WTC11 (cell line): Measurements from ENCODE around the gene PRR15. TPM values are rescaled to one million over a fixed set of nuclear protein-coding genes. Genes with fewer than 3 reads are reported as not detected.

Experiments used
- ATAC-seq: fragments of 200-7000 bp; cut with Tn5 transposase; 2 replicates; pipeline ENCODE4 v1.10.0; 2021; ENCODE audit warnings: mild to moderate bottlenecking, moderate library complexity
- CTCF ChIA-PET: fragments of 300-600 bp; sonication (Branson Sonifier 250); formaldehyde crosslinking; loops from one replicate; lab custom pipeline; 2021; ENCODE audit warnings: antibody characterized with exemption; lab: Charles Lee
- POLR2A ChIA-PET: fragments of 350-600 bp; sonication (Branson Sonifier 250); formaldehyde crosslinking; loops from one replicate; lab custom pipeline; 2021; ENCODE audit warnings: antibody characterized with exemption; lab: Charles Lee
- DNase-seq: peaks from one replicate; pipeline ENCODE4 v3.0.0; 2021; ENCODE audit warnings: low spot score
- H3K27ac Mint-ChIP-seq: 2 replicates; pipeline ENCODE4 v1.8.0; 2021; ENCODE audit warnings: mixed read lengths
- H3K27me3 Mint-ChIP-seq: 2 replicates; pipeline ENCODE4 v1.8.0; 2021; ENCODE audit warnings: low read depth, mild to moderate bottlenecking, moderate library complexity, mixed read lengths
- H3K36me3 Mint-ChIP-seq: 2 replicates; pipeline ENCODE4 v1.8.0; 2021; ENCODE audit warnings: mixed read lengths
- H3K4me1 Mint-ChIP-seq: 2 replicates; pipeline ENCODE4 v1.8.0; 2022; ENCODE audit warnings: mixed read lengths
- H3K4me3 Mint-ChIP-seq: 2 replicates; pipeline ENCODE4 v1.8.0; 2021; ENCODE audit warnings: mild to moderate bottlenecking, moderate library complexity, mixed read lengths
- H3K9me3 Mint-ChIP-seq: 2 replicates; pipeline ENCODE4 v1.8.0; 2021; ENCODE audit warnings: mixed read lengths
- ATF3 ChIP-seq: sonication (generic); formaldehyde crosslinking; conservative IDR thresholded peaks from 2 replicates; pipeline ENCODE4 v1.8.1; 2022; ENCODE audit warnings: mild to moderate bottlenecking, missing genetic modification reagents
- CREM ChIP-seq: sonication (generic); formaldehyde crosslinking; IDR thresholded peaks from 2 replicates; pipeline ENCODE4 v1.8.1; 2022; ENCODE audit warnings: mild to moderate bottlenecking, missing genetic modification reagents, moderate library complexity
- CTCF ChIP-seq: fragments of 200-600 bp; IDR thresholded peaks from 2 replicates; pipeline ENCODE4 v1.8.0; 2022; ENCODE audit warnings: antibody characterized with exemption
- GRHL2 ChIP-seq: fragments of 250-450 bp; sonication (Bioruptor Pico); IDR thresholded peaks from 2 replicates; pipeline ENCODE4 v1.8.0; 2022; ENCODE audit warnings: mild to moderate bottlenecking, moderate library complexity; ENCODE audit not compliant: insufficient replicate concordance, severe bottlenecking
- HMGXB4 ChIP-seq: sonication (generic); formaldehyde crosslinking; IDR thresholded peaks from 2 replicates; pipeline ENCODE4 v1.8.1; 2023; ENCODE audit warnings: mild to moderate bottlenecking, moderate library complexity, missing genetic modification reagents
- MYBL2 ChIP-seq: sonication (generic); formaldehyde crosslinking; IDR thresholded peaks from 2 replicates; pipeline ENCODE4 v1.8.1; 2023; ENCODE audit warnings: mild to moderate bottlenecking, moderate library complexity, missing genetic modification reagents
- NFE2L1 ChIP-seq: sonication (generic); formaldehyde crosslinking; IDR thresholded peaks from 2 replicates; pipeline ENCODE4 v1.8.1; 2023; ENCODE audit warnings: missing genetic modification reagents
- NR1H2 ChIP-seq: sonication (generic); formaldehyde crosslinking; IDR thresholded peaks from 2 replicates; pipeline ENCODE4 v1.9.0; 2021; ENCODE audit warnings: mild to moderate bottlenecking, moderate library complexity, missing genetic modification reagents
- PRRX2 ChIP-seq: fragments of 250-450 bp; sonication (Bioruptor Pico); IDR thresholded peaks from 2 replicates; pipeline ENCODE4 v1.8.0; 2021; ENCODE audit warnings: mild to moderate bottlenecking
- RELA ChIP-seq: sonication (generic); formaldehyde crosslinking; IDR thresholded peaks from 2 replicates; pipeline ENCODE4 v1.8.1; 2022; ENCODE audit warnings: missing genetic modification reagents, mild to moderate bottlenecking, borderline replicate concordance
- SMAD4 ChIP-seq: sonication (generic); formaldehyde crosslinking; IDR thresholded peaks from 2 replicates; pipeline ENCODE4 v1.8.0; 2022; ENCODE audit warnings: mild to moderate bottlenecking, missing genetic modification reagents
- TP53 ChIP-seq: sonication (generic); formaldehyde crosslinking; IDR thresholded peaks from 2 replicates; pipeline ENCODE4 v1.8.1; 2023; ENCODE audit warnings: mild to moderate bottlenecking, missing genetic modification reagents
- ZNF416 ChIP-seq: fragments of 250-450 bp; sonication (Bioruptor Pico); IDR thresholded peaks from 2 replicates; pipeline ENCODE4 v1.9.0; 2021; ENCODE audit warnings: mild to moderate bottlenecking, inconsistent platforms
- ZNF671 ChIP-seq: fragments of 250-450 bp; sonication (Bioruptor Pico); IDR thresholded peaks from 2 replicates; pipeline ENCODE4 v1.8.0; 2021; ENCODE audit warnings: mild to moderate bottlenecking
- total RNA-seq: library from RNA; stranded (reverse); gene quantifications from 3 replicates; pipeline ENCODE4 v1.2.3, GENCODE V29; 2021
- TF ChIP-seq, protein P1 (sequence below): sonication (generic); formaldehyde crosslinking; IDR thresholded peaks from 2 replicates; pipeline ENCODE4 v1.8.0; 2022; ENCODE audit warnings: mild to moderate bottlenecking, missing genetic modification reagents
- TF ChIP-seq, protein P2 (sequence below): sonication (generic); formaldehyde crosslinking; IDR thresholded peaks from 2 replicates; pipeline ENCODE4 v1.8.1; 2023; ENCODE audit warnings: mild to moderate bottlenecking, missing genetic modification reagents, borderline replicate concordance

The PRR15 gene
- total RNA-seq, 1 experiment from 2014 or later, result 21.2 TPM

DNA sequence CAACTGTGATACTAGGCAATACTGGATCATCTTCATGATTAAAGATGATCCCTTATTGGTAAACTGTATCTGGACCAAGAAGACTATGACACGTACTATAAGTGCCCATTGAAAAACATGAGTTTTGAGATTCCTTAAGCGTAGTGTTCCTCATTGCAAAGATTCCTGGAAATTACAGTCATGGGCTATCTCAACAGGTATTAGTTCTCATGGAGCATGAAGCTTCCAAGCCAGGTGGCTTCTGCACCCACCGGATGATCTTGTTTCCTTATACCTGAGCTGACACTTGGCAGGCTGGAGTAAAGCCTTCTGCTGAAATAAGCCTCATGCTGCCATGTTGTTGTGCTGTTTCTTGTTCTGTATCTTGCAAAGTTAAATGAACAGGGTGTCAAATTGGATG, 8.6 kb upstream of the PRR15 start (continued):
- no peak for TF ChIP-seq HMGXB4 (CRISPR knock-in tag)
- no peak for TF ChIP-seq GRHL2
- TF ChIP-seq ZNF416 (CRISPR knock-in tag), result no peak
- no peak for TF ChIP-seq ZNF671
- TF ChIP-seq, all 79 proteins: peak for 0

DNA sequence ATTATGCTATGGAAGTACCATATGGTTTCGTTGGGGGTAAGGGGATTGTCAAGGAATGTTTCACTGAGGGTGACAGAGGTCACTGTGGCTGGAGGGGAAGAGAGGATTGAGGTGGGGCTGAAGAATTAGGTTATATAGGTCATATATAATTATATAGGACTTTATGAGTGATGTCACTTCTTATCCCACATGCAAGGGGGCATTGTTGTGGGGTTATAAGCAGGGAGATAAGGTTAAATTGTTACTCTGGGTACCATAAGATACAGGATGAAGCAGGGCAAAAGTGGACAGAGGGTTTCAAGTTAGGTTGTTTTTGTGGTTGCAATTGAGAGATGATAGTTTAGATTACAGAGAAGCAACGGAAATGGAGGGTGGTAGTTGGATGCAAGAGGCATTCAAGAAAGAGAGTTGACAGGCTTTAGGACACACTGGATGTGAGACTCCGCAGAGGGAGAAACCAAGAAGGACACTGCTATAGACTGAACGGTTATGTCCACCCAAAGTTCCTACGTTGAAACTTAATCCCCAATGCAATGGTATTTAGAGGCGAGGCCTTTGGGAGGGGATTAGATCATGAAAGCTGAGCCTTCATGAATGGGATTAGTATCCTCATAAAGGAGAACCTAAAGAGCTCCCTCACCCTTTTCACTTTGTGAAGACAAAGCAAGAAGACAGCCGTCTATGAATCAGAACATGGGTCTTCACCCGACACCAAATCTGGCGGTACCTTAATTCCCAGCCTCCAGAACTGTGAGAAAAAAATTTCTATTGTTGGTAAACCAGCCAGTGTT, 7.0 kb upstream of the PRR15 start:
- POLR2A ChIA-PET, result no interaction called here
- peaks cover 5% of the 10 kb centered on the region for H3K27me3 Mint-ChIP-seq
- no peak overlapping the region for H3K4me3 Mint-ChIP-seq
- CTCF ChIA-PET, result interaction anchor here (1.0 kb wide), 1 partner anchor 32 kb away, joined by 5 read pairs; no protein-coding TSS in a partner anchor
- DNase-seq, result no peak
- no peak overlapping the region for H3K27ac Mint-ChIP-seq
- ATAC-seq, result no peak
- H3K9me3 Mint-ChIP-seq, result no peaks in the 10 kb centered on the region
- peaks cover 39% of the 10 kb centered on the region for H3K4me1 Mint-ChIP-seq
- peak; percentile 25; the same call in 1 of the 2 replicates for TF ChIP-seq CTCF
- TF ChIP-seq CREM (CRISPR knock-in tag), result no peak
- peaks cover 8% of the 10 kb centered on the region; the same call in 1 of the 2 replicates for H3K36me3 Mint-ChIP-seq

GRCh38 chr7:29557954-29558353, 5.7 kb upstream of the PRR15 start:
- Mint-ChIP-seq H3K27ac (peak overlapping the region; percentile 61), H3K9me3 (no peaks in the 10 kb centered on the region), H3K27me3 (peaks cover 5% of the 10 kb centered on the region), H3K36me3 (peaks cover 8% of the 10 kb centered on the region; the same call in 1 of the 2 replicates), H3K4me1 (peaks cover 43% of the 10 kb centered on the region)
- CTCF ChIA-PET, result interaction anchor here (1.2 kb wide), 1 partner anchor 368 kb away, joined by 3 read pairs; no protein-coding TSS in a partner anchor
- peak; percentile 71 for ATAC-seq
- no peak for DNase-seq
- TF ChIP-seq MYBL2 (CRISPR knock-in tag) (no peak), NR1H2 (CRISPR knock-in tag) (no peak), SMAD4 (no peak), RELA (CRISPR knock-in tag) (no peak), PRRX2 (CRISPR knock-in tag) (0 out of 2 replicates have a peak, but pooled peaks have one; percentile 23), NFE2L1 (peak; percentile 94), ATF3 (CRISPR knock-in tag) (no peak)
- TF ChIP-seq, protein P1, sequence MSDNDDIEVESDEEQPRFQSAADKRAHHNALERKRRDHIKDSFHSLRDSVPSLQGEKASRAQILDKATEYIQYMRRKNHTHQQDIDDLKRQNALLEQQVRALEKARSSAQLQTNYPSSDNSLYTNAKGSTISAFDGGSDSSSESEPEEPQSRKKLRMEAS (CRISPR knock-in tag), result 0 out of 2 replicates have a peak, but pooled peaks have one; percentile 40
- TF ChIP-seq, all 79 proteins: peak for 3
- peak overlapping the region; percentile 17 for H3K4me3 Mint-ChIP-seq
- POLR2A ChIA-PET, result no interaction called here

GRCh38 chr7:29561271-29561670, 2.4 kb upstream of the PRR15 start:
- Mint-ChIP-seq H3K9me3 (no peaks in the 10 kb centered on the region), H3K4me3 (no peak overlapping the region), H3K4me1 (peaks cover 51% of the 10 kb centered on the region), H3K36me3 (0 out of 2 replicates have a peak, but pooled peaks cover 2% of the 10 kb centered on the region), H3K27me3 (peaks cover 20% of the 10 kb centered on the region), H3K27ac (no peak overlapping the region)
- CTCF ChIA-PET, result interaction anchor here (1.3 to 1.6 kb wide), 2 partner anchors 23 to 51 kb away, joined by 3 read pairs; no protein-coding TSS in a partner anchor
- DNase-seq (no peak), ATAC-seq (no peak)
- TF ChIP-seq, protein P2, sequence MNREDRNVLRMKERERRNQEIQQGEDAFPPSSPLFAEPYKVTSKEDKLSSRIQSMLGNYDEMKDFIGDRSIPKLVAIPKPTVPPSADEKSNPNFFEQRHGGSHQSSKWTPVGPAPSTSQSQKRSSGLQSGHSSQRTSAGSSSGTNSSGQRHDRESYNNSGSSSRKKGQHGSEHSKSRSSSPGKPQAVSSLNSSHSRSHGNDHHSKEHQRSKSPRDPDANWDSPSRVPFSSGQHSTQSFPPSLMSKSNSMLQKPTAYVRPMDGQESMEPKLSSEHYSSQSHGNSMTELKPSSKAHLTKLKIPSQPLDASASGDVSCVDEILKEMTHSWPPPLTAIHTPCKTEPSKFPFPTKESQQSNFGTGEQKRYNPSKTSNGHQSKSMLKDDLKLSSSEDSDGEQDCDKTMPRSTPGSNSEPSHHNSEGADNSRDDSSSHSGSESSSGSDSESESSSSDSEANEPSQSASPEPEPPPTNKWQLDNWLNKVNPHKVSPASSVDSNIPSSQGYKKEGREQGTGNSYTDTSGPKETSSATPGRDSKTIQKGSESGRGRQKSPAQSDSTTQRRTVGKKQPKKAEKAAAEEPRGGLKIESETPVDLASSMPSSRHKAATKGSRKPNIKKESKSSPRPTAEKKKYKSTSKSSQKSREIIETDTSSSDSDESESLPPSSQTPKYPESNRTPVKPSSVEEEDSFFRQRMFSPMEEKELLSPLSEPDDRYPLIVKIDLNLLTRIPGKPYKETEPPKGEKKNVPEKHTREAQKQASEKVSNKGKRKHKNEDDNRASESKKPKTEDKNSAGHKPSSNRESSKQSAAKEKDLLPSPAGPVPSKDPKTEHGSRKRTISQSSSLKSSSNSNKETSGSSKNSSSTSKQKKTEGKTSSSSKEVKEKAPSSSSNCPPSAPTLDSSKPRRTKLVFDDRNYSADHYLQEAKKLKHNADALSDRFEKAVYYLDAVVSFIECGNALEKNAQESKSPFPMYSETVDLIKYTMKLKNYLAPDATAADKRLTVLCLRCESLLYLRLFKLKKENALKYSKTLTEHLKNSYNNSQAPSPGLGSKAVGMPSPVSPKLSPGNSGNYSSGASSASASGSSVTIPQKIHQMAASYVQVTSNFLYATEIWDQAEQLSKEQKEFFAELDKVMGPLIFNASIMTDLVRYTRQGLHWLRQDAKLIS, result no peak
- TF ChIP-seq TP53 (CRISPR knock-in tag), result no peak
- POLR2A ChIA-PET, result no interaction called here
